Measurements from ENCODE around the gene OBSCN. TPM values are rescaled to one million over a fixed set of nuclear protein-coding genes. Genes with fewer than 3 reads are reported as not detected.
"Not testable (repeated sequence)": the region's sequence is repeated elsewhere in the genome, so short reads cannot be mapped to it uniquely, and the experiment has no call there.

Gene OBSCN
- total RNA-seq, 1 donor from 2014 or later = 22.3 TPM

DNA sequence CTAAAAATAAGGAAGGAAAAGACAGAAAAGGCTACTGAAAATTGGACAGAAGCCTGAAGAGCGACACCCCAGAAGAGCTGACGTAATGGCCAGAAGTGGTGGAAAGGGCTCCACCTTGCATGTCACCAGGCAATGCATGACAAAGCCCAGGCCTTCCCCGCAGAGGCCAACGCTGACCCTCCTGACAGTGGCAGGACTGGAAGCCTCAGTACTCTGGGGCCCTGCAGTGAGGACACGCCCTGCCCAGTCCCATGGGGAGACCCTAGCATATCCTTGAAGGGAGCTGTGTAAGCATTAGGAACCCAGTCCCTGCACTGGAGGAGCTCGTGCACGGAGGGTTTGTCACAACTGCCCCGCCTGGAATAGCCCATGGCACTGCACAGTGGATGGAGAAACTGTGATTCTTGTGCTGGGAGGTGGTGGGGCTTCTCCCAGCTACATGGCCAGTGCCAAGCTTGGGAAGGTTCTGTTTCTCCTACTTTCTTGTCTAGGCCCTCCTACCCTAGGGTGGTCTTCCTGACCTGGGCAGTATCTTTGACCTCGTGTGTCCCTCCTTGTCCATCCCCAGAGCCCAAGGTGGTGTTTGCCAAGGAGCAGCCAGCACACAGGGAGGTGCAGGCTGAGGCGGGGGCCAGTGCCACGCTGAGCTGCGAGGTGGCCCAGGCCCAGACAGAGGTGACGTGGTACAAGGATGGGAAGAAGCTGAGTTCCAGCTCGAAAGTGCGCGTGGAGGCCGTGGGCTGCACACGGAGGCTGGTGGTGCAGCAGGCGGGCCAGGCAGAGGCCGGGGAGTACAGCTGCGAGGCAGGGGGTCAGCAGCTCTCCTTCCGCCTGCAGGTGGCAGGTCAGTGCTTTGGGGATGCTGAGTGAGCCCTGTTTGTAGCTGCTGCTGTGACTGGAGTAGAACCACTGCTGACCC, 60.4 kb downstream of the OBSCN start:
- H3K27me3 Mint-ChIP-seq = no peaks in the 10 kb centered on the region
- intact Hi-C loops (cut with micrococcal nuclease) = no loop called here
- no peak overlapping the region for H3K4me3 Mint-ChIP-seq
- no peaks in the 10 kb centered on the region for H3K9me3 Mint-ChIP-seq
- H3K36me3 Mint-ChIP-seq (ENCODE audit: low read depth) = no peaks in the 10 kb centered on the region
- DNase-seq = no peak
- no peak overlapping the region for H3K27ac Mint-ChIP-seq
- H3K4me1 Mint-ChIP-seq = no peaks in the 10 kb centered on the region

- H3K4me1 Mint-ChIP-seq = no peaks in the 10 kb centered on the region
- H3K27ac Mint-ChIP-seq = no peak overlapping the region
- intact Hi-C loops (cut with micrococcal nuclease) = no loop called here
- no peak overlapping the region for H3K4me3 Mint-ChIP-seq
- no peak for DNase-seq
- H3K27me3 Mint-ChIP-seq = no peaks in the 10 kb centered on the region
- no peaks in the 10 kb centered on the region for H3K36me3 Mint-ChIP-seq (ENCODE audit: low read depth)
- H3K9me3 Mint-ChIP-seq = no peaks in the 10 kb centered on the region
Measured at GRCh38 chr1:228268881-228269265, 61.0 kb downstream of the OBSCN start.

DNA sequence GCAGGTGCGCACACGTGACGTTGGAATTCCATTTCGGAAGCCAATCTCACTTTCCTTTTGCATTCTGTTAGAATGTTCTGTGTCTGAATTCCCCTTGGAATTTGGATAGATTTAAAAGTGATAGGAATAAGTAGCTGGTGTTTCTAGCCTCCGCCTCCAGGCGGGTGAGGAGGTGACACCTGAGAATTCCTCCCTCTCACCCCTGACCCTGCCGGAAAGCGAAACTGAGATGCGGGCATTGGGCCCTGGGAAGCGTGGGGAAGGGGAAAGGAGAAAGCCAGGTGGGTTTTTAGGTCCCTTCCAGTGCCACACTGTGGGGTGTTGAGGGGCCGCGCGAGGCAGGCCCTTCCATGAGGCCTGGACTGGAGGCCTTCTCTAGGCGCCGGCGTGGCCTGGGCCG, 61.6 kb downstream of the OBSCN start:
- H3K4me1 Mint-ChIP-seq; intact Hi-C loops (cut with micrococcal nuclease); DNase-seq; H3K9me3 Mint-ChIP-seq; H3K36me3 Mint-ChIP-seq (ENCODE audit: low read depth); H3K4me3 Mint-ChIP-seq; H3K27me3 Mint-ChIP-seq; H3K27ac Mint-ChIP-seq: not testable (repeated sequence)

- intact Hi-C loops (cut with micrococcal nuclease) = loop anchor here (10.0 kb wide), 2 partner anchors 105 to 135 kb away; partner anchors contain the start of genes IBA57 and TRIM11
- peaks cover 5% of the 10 kb centered on the region for H3K4me1 Mint-ChIP-seq
Measured at GRCh38 chr1:228270032-228270431, 62.2 kb downstream of the OBSCN start.

DNA sequence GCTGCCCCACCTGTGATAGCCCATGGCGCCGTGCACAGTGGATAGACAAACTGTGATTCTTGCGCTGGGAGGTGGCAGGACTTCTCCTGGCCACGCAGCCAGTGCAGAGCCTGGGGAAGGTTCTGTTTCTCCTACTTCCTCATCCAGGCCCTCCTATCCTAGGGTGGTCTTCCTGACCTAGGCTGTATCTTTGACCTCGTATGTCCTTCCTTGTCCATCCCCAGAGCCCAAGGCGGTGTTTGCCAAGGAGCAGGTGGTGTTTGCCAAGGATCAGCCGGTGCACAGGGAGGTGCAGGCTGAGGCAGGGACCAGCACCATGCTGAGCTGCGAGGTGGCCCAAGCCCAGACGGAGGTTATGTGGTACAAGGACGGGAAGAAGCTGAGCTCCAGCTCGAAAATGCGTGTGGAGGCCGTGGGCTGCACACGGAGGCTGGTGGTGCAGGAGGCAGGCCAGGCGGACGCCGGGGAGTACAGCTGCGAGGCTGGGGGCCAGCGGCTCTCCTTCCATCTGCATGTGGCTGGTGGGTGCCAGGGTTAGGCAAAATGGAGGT, 63.9 kb downstream of the OBSCN start:
- Mint-ChIP-seq H3K9me3 (no peaks in the 10 kb centered on the region), H3K27ac (no peak overlapping the region), H3K4me1 (peaks cover 6% of the 10 kb centered on the region), H3K27me3 (no peaks in the 10 kb centered on the region), H3K36me3 (ENCODE audit: low read depth) (no peaks in the 10 kb centered on the region), H3K4me3 (no peak overlapping the region)
- intact Hi-C loops (cut with micrococcal nuclease) = loop anchor here (10.0 kb wide), 2 partner anchors 107 to 133 kb away; partner anchors contain the start of genes IBA57 and TRIM11
- DNase-seq = no peak

More at GRCh38 chr1:228270032-228270431, 62.2 kb downstream of the OBSCN start:
- Mint-ChIP-seq H3K27me3 (no peaks in the 10 kb centered on the region), H3K36me3 (ENCODE audit: low read depth) (no peaks in the 10 kb centered on the region), H3K9me3 (no peaks in the 10 kb centered on the region), H3K27ac (no peak overlapping the region), H3K4me3 (no peak overlapping the region)
- no peak for DNase-seq

DNA sequence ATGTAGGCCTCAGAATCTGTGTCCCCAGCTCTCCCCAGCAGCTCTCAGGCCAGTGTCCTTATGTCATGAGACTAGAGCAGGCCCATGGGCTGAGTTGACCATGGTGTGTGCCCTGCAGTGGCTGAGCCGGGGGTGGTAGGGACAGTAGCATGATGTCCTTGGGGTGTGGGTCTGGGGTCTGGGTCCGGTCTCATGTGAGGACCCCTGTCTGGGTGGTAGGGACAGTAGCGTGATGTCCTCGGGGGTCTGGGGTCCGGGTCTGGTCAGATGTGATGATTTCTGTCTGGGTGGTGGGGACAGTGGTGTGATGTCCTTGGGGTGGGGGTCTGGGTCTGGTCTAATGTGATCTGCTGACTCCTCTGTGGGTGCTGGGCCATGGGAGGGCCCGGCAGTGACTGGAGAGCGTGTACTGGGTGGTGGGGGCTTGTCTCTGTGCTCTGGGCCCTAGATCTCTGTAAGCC, 64.5 kb downstream of the OBSCN start:
- intact Hi-C loops (cut with micrococcal nuclease) = loop anchor here (10.0 kb wide), 2 partner anchors 108 to 132 kb away; partner anchors contain the start of genes IBA57 and TRIM11

GRCh38 chr1:228272831-228273571, 65.2 kb downstream of the OBSCN start:
- H3K36me3 Mint-ChIP-seq (ENCODE audit: low read depth) = no peaks in the 10 kb centered on the region
- H3K9me3 Mint-ChIP-seq = no peaks in the 10 kb centered on the region
- DNase-seq = no peak
- no peak overlapping the region for H3K4me3 Mint-ChIP-seq
- no peaks in the 10 kb centered on the region for H3K27me3 Mint-ChIP-seq
- intact Hi-C loops (cut with micrococcal nuclease) = loop anchor here (10.0 kb wide), 2 partner anchors 108 to 132 kb away; partner anchors contain the start of genes IBA57 and TRIM11
- no peak overlapping the region for H3K27ac Mint-ChIP-seq
- peaks cover 6% of the 10 kb centered on the region for H3K4me1 Mint-ChIP-seq

More for the DNA sequence above, 64.5 kb downstream of the OBSCN start:
- H3K4me3 Mint-ChIP-seq = no peak overlapping the region
- H3K27ac Mint-ChIP-seq = no peak overlapping the region
- no peaks in the 10 kb centered on the region for H3K9me3 Mint-ChIP-seq
- no peak for DNase-seq
- H3K27me3 Mint-ChIP-seq = no peaks in the 10 kb centered on the region
- no peaks in the 10 kb centered on the region for H3K36me3 Mint-ChIP-seq (ENCODE audit: low read depth)
- H3K4me1 Mint-ChIP-seq = peaks cover 6% of the 10 kb centered on the region

- H3K4me1 Mint-ChIP-seq = peaks cover 6% of the 10 kb centered on the region
- no peak overlapping the region for H3K4me3 Mint-ChIP-seq
- intact Hi-C loops (cut with micrococcal nuclease) = loop anchor here (10.0 kb wide), 2 partner anchors 109 to 131 kb away; partner anchors contain the start of genes IBA57 and TRIM11
- no peaks in the 10 kb centered on the region for H3K36me3 Mint-ChIP-seq (ENCODE audit: low read depth)
- no peak overlapping the region for H3K27ac Mint-ChIP-seq
- no peak for DNase-seq
- no peaks in the 10 kb centered on the region for H3K9me3 Mint-ChIP-seq
- no peaks in the 10 kb centered on the region for H3K27me3 Mint-ChIP-seq
Measured at GRCh38 chr1:228273720-228274451, 66.0 kb downstream of the OBSCN start.

GRCh38 chr1:228274452-228275178, 66.8 kb downstream of the OBSCN start:
- intact Hi-C loops (cut with micrococcal nuclease) = loop anchor here (5.0 to 10.0 kb wide), 3 partner anchors 110 to 228 kb away; partner anchors contain the start of genes IBA57 and TRIM11
- H3K36me3 Mint-ChIP-seq (ENCODE audit: low read depth) = no peaks in the 10 kb centered on the region
- H3K27me3 Mint-ChIP-seq = no peaks in the 10 kb centered on the region
- DNase-seq = no peak
- H3K4me3 Mint-ChIP-seq = peak overlapping the region; percentile 80
- H3K4me1 Mint-ChIP-seq = peaks cover 6% of the 10 kb centered on the region
- H3K9me3 Mint-ChIP-seq = no peaks in the 10 kb centered on the region
- H3K27ac Mint-ChIP-seq = peak overlapping the region; percentile 60

DNA sequence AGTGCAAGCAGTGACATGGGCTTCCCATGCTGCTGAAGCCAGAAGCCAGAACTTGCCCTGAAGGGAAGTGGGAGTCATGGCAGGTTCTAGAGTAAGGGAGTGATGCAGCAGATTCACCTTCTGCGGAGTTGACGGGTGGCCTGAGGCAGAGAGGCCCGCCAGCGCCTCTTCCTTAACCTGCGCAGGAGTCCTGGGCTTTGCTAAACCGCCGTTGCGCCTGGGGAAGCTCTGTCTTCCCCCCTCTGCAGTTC, 67.3 kb downstream of the OBSCN start:
- Mint-ChIP-seq H3K9me3 (no peaks in the 10 kb centered on the region), H3K36me3 (ENCODE audit: low read depth) (no peaks in the 10 kb centered on the region), H3K27me3 (no peaks in the 10 kb centered on the region), H3K4me3 (peak overlapping the region; percentile 80), H3K4me1 (peaks cover 6% of the 10 kb centered on the region), H3K27ac (peak overlapping the region; percentile 60)
- no peak for DNase-seq
- intact Hi-C loops (cut with micrococcal nuclease) = loop anchor here (5.0 to 10.0 kb wide), 3 partner anchors 110 to 227 kb away; partner anchors contain the start of genes IBA57 and TRIM11

DNA sequence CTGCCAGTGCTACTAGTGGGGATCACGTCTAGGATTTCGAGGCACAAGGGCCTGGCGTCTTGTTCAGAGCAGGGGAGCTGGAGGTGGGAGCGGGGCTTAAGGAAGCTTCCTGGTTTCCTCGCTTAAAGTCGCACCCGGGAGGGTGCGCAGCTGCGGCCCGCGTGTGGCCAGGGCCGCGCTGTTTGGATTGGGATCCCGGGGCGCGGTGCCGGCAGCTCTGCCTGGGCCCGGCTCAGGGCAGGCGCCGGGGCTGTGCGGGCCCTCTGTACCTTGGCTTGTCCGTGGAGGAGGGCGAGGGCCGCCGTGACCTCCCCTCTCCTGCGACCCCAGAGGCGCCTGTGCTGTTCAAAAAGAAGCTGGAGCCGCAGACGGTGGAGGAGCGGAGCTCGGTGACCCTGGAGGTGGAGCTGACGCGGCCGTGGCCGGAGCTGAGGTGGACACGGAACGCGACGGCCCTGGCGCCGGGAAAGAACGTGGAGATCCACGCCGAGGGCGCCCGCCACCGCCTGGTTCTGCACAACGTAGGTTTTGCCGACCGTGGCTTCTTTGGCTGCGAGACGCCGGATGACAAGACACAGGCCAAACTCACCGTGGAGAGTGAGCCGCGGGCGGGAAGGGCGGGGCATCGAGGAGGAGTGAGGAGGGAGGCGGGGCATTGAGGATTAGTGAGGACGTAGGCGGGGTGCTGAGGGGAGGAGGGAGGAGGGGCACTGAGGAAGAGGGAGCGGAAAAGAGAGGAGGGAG, 67.8 kb downstream of the OBSCN start:
- Mint-ChIP-seq H3K9me3 (no peaks in the 10 kb centered on the region), H3K27ac (peak overlapping the region; percentile 53), H3K27me3 (no peaks in the 10 kb centered on the region), H3K4me1 (peaks cover 6% of the 10 kb centered on the region), H3K36me3 (ENCODE audit: low read depth) (no peaks in the 10 kb centered on the region), H3K4me3 (peak overlapping the region; percentile 80)
- intact Hi-C loops (cut with micrococcal nuclease) = loop anchor here (1.0 to 10.0 kb wide), 6 partner anchors 62 to 227 kb away; partner anchors contain the start of genes GUK1, IBA57 and TRIM11
- DNase-seq = peak; percentile 96
